GM23338 (cell line): ENCODE results near the gene ANTXR1.

ENCODE experiments used
- CREB1 ChIP-seq: fragments of 250-450 bp; sonication (Bioruptor Pico); IDR thresholded peaks from 2 replicates; pipeline ENCODE4 v1.5.0; 2020; ENCODE audit warnings: low read depth, mild to moderate bottlenecking, moderate library complexity
- EZH2 ChIP-seq: fragments of 200-600 bp; sonication (generic); IDR thresholded peaks from one replicate; pipeline ENCODE4 v1.8.0; 2017; ENCODE audit warnings: antibody characterized with exemption, mild to moderate bottlenecking, low read depth; ENCODE audit not compliant: unreplicated experiment
- POLR2AphosphoS5 ChIP-seq: IDR thresholded peaks from 2 replicates; pipeline ENCODE4 v1.6.1; 2016; ENCODE audit warnings: antibody characterized with exemption, low read depth
- TF ChIP-seq, protein P1 (sequence below), 2 experiments: fragments of 200-600 bp in 1 of 2; sonication (generic) in 1 of 2; conservative IDR thresholded peaks; 2 replicates each; pipeline versions ENCODE4 v1.5.1 to v1.6.1; 2016 to 2017; ENCODE audit warnings: antibody characterized with exemption in 2 of 2, low read depth in 2 of 2, mild to moderate bottlenecking in 2 of 2, moderate library complexity in 1 of 2

GRCh38 chr2:69271831-69272257 lies 258.9 kb downstream of the ANTXR1 start:
- TF ChIP-seq, protein P1, sequence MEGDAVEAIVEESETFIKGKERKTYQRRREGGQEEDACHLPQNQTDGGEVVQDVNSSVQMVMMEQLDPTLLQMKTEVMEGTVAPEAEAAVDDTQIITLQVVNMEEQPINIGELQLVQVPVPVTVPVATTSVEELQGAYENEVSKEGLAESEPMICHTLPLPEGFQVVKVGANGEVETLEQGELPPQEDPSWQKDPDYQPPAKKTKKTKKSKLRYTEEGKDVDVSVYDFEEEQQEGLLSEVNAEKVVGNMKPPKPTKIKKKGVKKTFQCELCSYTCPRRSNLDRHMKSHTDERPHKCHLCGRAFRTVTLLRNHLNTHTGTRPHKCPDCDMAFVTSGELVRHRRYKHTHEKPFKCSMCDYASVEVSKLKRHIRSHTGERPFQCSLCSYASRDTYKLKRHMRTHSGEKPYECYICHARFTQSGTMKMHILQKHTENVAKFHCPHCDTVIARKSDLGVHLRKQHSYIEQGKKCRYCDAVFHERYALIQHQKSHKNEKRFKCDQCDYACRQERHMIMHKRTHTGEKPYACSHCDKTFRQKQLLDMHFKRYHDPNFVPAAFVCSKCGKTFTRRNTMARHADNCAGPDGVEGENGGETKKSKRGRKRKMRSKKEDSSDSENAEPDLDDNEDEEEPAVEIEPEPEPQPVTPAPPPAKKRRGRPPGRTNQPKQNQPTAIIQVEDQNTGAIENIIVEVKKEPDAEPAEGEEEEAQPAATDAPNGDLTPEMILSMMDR (conservative IDR thresholded peaks at IDR 0.05; ENCODE audit: low read depth in 2 of 2) = no peak
- no peak for TF ChIP-seq EZH2
- no peak for TF ChIP-seq POLR2AphosphoS5
- no peak for TF ChIP-seq CREB1 (CRISPR knock-in tag)
